HUES48 (cell line): Measurements from ENCODE around the gene NPAS3.

ENCODE experiments used
- H3K27ac ChIP-seq: one replicate; pipeline ENCODE4 v1.7.0; 2013; ENCODE audit warnings: low read depth, low read length, inconsistent platforms
- H3K27me3 ChIP-seq: 2 replicates; pipeline ENCODE4 v1.6.1; 2013; ENCODE audit warnings: mild to moderate bottlenecking, low read length; ENCODE audit not compliant: control insufficient read depth, insufficient read depth
- H3K36me3 ChIP-seq: 2 replicates; pipeline ENCODE4 v1.6.1; 2013; ENCODE audit warnings: low read length; ENCODE audit not compliant: control insufficient read depth, insufficient read depth
- H3K4me1 ChIP-seq: 2 replicates; pipeline ENCODE4 v1.6.1; 2013; ENCODE audit warnings: mild to moderate bottlenecking, low read length; ENCODE audit not compliant: control insufficient read depth, insufficient read depth
- H3K4me3 ChIP-seq: 2 replicates; pipeline ENCODE4 v1.5.1; 2013; ENCODE audit warnings: mild to moderate bottlenecking, low read depth, low read length
- H3K9ac ChIP-seq: 2 replicates; pipeline ENCODE4 v1.6.1; 2013; ENCODE audit warnings: mild to moderate bottlenecking, low read depth, low read length, moderate library complexity
- H3K9me3 ChIP-seq: 2 replicates; pipeline ENCODE4 v1.6.1; 2013; ENCODE audit warnings: low read length; ENCODE audit not compliant: control insufficient read depth, insufficient read depth

NPAS3 gene

DNA sequence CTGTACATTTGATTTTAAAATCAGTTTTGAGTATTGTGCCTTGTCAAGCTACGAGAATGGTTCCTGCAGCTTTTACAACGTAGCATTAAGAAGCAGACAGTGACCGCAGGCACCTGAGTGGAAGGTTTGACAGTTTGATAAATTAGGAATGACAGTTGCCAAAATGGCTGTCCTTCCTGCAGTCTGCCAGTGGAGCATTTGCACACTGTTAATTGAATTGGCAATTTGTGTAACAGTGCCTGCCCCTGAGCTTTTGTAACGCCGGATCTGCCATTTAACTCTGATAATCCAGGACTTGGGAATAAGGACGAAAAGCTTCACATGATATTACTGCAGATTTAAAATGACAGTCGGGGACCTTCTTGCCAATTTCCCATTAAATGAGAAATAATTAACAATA lies 385.3 kb downstream of the NPAS3 start:
- H3K27me3 ChIP-seq: no peaks in the 10 kb centered on the region
- H3K9me3 ChIP-seq: no peaks in the 10 kb centered on the region
- no peaks in the 10 kb centered on the region for H3K36me3 ChIP-seq
- H3K4me1 ChIP-seq: no peaks in the 10 kb centered on the region
- no peak overlapping the region for H3K27ac ChIP-seq
- H3K4me3 ChIP-seq: no peak overlapping the region
- no peak overlapping the region for H3K9ac ChIP-seq

GRCh38 chr14:33331176-33331949 lies 392.7 kb downstream of the NPAS3 start:
- Histone ChIP-seq H3K9me3 (no peaks in the 10 kb centered on the region; the same call in 1 of the 2 replicates), H3K27me3 (no peaks in the 10 kb centered on the region), H3K27ac (no peak overlapping the region), H3K4me1 (no peaks in the 10 kb centered on the region), H3K36me3 (no peaks in the 10 kb centered on the region), H3K9ac (no peak overlapping the region), H3K4me3 (no peak overlapping the region)

DNA sequence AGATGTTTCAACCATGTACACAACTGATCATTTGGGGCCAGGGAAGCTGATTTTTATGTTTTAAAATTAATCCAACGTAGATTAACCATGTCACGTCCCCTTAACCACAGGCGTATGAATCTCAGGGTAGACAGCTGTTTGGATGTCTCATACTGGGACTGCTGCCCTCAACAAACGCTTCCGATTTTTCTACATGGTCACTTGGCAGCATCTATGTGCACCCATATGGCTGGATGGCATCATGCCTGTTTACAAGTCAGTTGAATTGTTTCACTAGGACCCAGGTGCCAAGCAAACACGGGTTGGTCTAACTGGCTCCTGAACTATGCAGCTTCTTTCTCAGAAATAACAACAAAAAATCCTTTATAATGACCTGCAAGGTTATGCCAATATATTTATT lies 393.8 kb downstream of the NPAS3 start:
- no peaks in the 10 kb centered on the region for H3K36me3 ChIP-seq
- no peak overlapping the region for H3K4me3 ChIP-seq
- peaks cover 4% of the 10 kb centered on the region; the same call in 1 of the 2 replicates for H3K9me3 ChIP-seq
- H3K4me1 ChIP-seq: no peaks in the 10 kb centered on the region
- H3K9ac ChIP-seq: no peak overlapping the region
- no peaks in the 10 kb centered on the region for H3K27me3 ChIP-seq
- H3K27ac ChIP-seq: no peak overlapping the region

DNA sequence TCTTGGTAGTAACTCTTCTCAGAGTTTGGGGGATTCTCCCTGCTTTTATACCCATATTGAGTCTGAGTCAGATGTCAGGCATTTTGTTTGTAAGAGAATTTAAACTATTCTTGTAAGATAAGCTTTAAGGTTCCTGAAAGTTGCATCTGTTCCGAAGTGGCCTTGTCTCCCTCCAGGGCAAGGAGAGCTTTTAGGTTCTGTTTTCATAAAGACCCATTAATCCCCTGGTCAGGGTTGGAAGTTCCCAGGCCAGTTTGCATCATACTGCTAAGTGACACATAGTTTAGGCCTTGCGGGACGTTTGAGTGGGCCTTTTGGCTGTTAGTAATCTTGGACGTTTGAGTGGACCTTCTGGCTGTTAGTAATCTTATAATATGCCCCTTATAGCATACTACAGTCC lies 396.7 kb downstream of the NPAS3 start:
- Histone ChIP-seq H3K4me3 (no peak overlapping the region), H3K27me3 (no peaks in the 10 kb centered on the region), H3K27ac (no peak overlapping the region), H3K4me1 (no peaks in the 10 kb centered on the region), H3K9me3 (peaks cover 4% of the 10 kb centered on the region; the same call in 1 of the 2 replicates), H3K9ac (no peak overlapping the region), H3K36me3 (no peaks in the 10 kb centered on the region)

- Histone ChIP-seq H3K4me1 (peaks cover 19% of the 10 kb centered on the region), H3K9me3 (no peaks in the 10 kb centered on the region), H3K4me3 (no peak overlapping the region), H3K27me3 (no peaks in the 10 kb centered on the region), H3K9ac (no peak overlapping the region), H3K36me3 (no peaks in the 10 kb centered on the region), H3K27ac (no peak overlapping the region)
These were observed 403.8 kb downstream of the NPAS3 start for GRCh38 chr14:33342299-33342974.

DNA sequence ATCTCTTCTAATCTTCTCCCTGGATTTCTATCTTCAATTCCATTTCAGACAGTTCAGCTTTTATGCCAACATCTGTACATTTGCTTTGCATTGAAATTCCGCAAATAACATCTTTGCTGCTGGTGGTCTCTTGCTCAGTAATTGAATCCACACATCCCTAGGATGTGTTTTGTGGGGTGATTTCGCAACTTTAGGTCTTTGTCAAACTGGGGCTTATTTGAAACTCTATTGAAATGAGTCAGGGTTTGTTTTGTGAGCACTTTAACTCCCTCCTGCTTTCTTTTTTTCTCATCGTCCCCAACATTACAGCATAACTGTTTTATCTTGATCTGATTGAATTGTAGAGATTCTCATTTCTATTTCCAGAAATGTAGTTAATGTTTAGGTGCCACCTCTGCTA lies 404.3 kb downstream of the NPAS3 start:
- H3K9me3 ChIP-seq: no peaks in the 10 kb centered on the region
- H3K27me3 ChIP-seq: no peaks in the 10 kb centered on the region
- H3K27ac ChIP-seq: no peak overlapping the region
- H3K9ac ChIP-seq: no peak overlapping the region
- no peaks in the 10 kb centered on the region for H3K36me3 ChIP-seq
- H3K4me1 ChIP-seq: peaks cover 19% of the 10 kb centered on the region
- no peak overlapping the region for H3K4me3 ChIP-seq

DNA sequence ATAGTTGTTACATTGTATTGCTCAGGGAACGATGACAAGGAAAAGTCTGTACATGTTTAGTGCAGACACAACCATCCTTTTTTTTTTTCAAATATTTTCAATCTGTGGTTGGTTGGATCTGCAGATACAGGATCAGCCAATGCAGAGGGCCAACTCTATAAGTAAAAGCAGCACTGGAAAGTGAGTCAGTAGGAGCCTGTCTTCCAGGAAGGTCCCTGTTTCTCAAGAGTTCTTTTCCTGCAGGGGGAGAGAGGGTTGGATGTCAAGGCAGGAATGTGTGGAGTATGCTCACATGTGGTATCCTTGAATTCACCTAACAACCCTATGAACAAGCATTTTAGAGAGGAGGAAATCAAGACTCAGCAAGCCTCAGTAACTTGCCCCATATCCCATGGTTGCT lies 409.1 kb downstream of the NPAS3 start:
- H3K9ac ChIP-seq: no peak overlapping the region
- H3K4me1 ChIP-seq: peaks cover 22% of the 10 kb centered on the region
- H3K9me3 ChIP-seq: no peaks in the 10 kb centered on the region
- no peaks in the 10 kb centered on the region for H3K36me3 ChIP-seq
- H3K27me3 ChIP-seq: no peaks in the 10 kb centered on the region
- H3K4me3 ChIP-seq: no peak overlapping the region
- no peak overlapping the region for H3K27ac ChIP-seq

GRCh38 chr14:33348510-33348909 lies 409.8 kb downstream of the NPAS3 start:
- peaks cover 15% of the 10 kb centered on the region for H3K4me1 ChIP-seq
- no peak overlapping the region for H3K27ac ChIP-seq
- no peaks in the 10 kb centered on the region for H3K27me3 ChIP-seq
- H3K9me3 ChIP-seq: no peaks in the 10 kb centered on the region
- no peaks in the 10 kb centered on the region for H3K36me3 ChIP-seq
- H3K9ac ChIP-seq: no peak overlapping the region
- no peak overlapping the region for H3K4me3 ChIP-seq

GRCh38 chr14:33349871-33350270 lies 411.2 kb downstream of the NPAS3 start:
- H3K9me3 ChIP-seq: no peaks in the 10 kb centered on the region
- no peak overlapping the region for H3K9ac ChIP-seq
- no peak overlapping the region for H3K27ac ChIP-seq
- H3K4me1 ChIP-seq: peaks cover 15% of the 10 kb centered on the region
- no peaks in the 10 kb centered on the region for H3K36me3 ChIP-seq
- no peak overlapping the region for H3K4me3 ChIP-seq
- no peaks in the 10 kb centered on the region for H3K27me3 ChIP-seq

DNA sequence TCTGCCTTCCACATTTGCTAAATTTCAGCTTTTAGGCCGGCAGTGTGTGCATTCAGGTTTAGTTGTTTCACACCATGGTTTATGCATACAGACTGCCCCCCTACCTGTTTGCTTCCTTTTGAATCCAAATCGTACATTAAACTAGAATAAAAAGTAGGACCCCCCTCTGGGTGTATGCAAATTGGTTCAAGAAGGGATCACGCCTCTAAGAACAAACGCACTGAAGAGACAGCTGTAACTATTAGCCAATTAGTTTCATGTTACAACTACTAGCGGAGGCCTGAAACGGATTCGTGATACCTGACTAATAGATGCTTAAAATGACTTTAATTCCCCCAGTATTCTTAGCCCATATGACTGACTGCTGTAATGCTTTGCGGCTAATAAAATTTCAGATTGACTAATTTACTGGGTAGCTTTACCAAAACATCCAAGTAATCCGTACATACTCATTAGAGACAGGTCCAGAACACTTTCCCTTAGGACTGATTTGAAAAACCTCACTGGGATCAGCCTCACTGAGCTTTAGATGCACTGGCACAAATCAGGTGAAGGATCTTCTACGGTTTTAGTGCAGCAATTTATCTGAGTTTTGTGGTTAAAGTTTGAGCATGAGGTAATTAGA lies 411.8 kb downstream of the NPAS3 start:
- peaks cover 15% of the 10 kb centered on the region for H3K4me1 ChIP-seq
- no peaks in the 10 kb centered on the region for H3K9me3 ChIP-seq
- no peaks in the 10 kb centered on the region for H3K36me3 ChIP-seq
- no peak overlapping the region for H3K27ac ChIP-seq
- no peak overlapping the region for H3K9ac ChIP-seq
- no peaks in the 10 kb centered on the region for H3K27me3 ChIP-seq
- no peak overlapping the region for H3K4me3 ChIP-seq

- no peak overlapping the region for H3K9ac ChIP-seq
- H3K4me1 ChIP-seq: peaks cover 19% of the 10 kb centered on the region
- no peak overlapping the region for H3K27ac ChIP-seq
- H3K4me3 ChIP-seq: no peak overlapping the region
- no peaks in the 10 kb centered on the region for H3K36me3 ChIP-seq
- no peaks in the 10 kb centered on the region for H3K27me3 ChIP-seq
- no peaks in the 10 kb centered on the region for H3K9me3 ChIP-seq
These were observed 414.1 kb downstream of the NPAS3 start for GRCh38 chr14:33352821-33353220.
